Stimulated activated naive B cell treated with anti-CD40 and anti-IgM and Interleukin-4, amounts not matched to agents 10 μg/mL and 1 μg/mL and 100 μg/mL, for 72 hours (primary cell): ENCODE results near the gene PPM1G.
"Not testable (repeated sequence)": the region's sequence is repeated elsewhere in the genome, so short reads cannot be mapped to it uniquely, and the experiment has no call there.

Source experiments
- ATAC-seq, 2 donors: fragments of 150-1000 bp; cut with Tn5 transposase; replicated peaks; 2 replicates each; pipeline ENCODE4 v1.10.0; 2021; ENCODE audit warnings: moderate library complexity in 1 of 2
- DNase-seq: peaks from one replicate; pipeline ENCODE4 v3.0.0; 2021
- H3K27ac Mint-ChIP-seq: one replicate; pipeline ENCODE4 v1.8.0; 2022; ENCODE audit warnings: mild to moderate bottlenecking, mixed read lengths
- H3K27me3 Mint-ChIP-seq, 2 donors: one replicate each; pipeline ENCODE4 v1.8.0; 2022; ENCODE audit warnings: mixed read lengths in 2 of 2
- H3K36me3 Mint-ChIP-seq, 2 donors: one replicate each; pipeline ENCODE4 v1.8.0; 2022; ENCODE audit warnings: mixed read lengths in 2 of 2, mild to moderate bottlenecking in 1 of 2
- H3K4me1 Mint-ChIP-seq, 2 donors: one replicate each; pipeline ENCODE4 v1.8.0; 2022; ENCODE audit warnings: mixed read lengths in 2 of 2, mild to moderate bottlenecking in 1 of 2
- H3K4me3 Mint-ChIP-seq, 2 donors: one replicate each; pipeline ENCODE4 v1.8.0; 2022; ENCODE audit warnings: mild to moderate bottlenecking in 2 of 2, mixed read lengths in 2 of 2, moderate library complexity in 1 of 2
- H3K9me3 Mint-ChIP-seq, 2 donors: one replicate each; pipeline ENCODE4 v1.8.0; 2022; ENCODE audit warnings: mixed read lengths in 2 of 2, mild to moderate bottlenecking in 1 of 2

Gene PPM1G

GRCh38 chr2:27373567-27373966 lies 35.8 kb downstream of the PPM1G start:
- H3K27ac Mint-ChIP-seq, result peak overlapping the region; percentile 47
- no peaks in the 10 kb centered on the region for H3K27me3 Mint-ChIP-seq
- ATAC-seq (no peak), DNase-seq (no peak)
- H3K36me3 Mint-ChIP-seq, result peaks cover 52 to 78% of the 10 kb centered on the region in 2 donors
- peaks cover 49 to 67% of the 10 kb centered on the region in 2 donors for H3K4me1 Mint-ChIP-seq
- H3K4me3 Mint-ChIP-seq, result no peak overlapping the region
- no peaks in the 10 kb centered on the region for H3K9me3 Mint-ChIP-seq

GRCh38 chr2:27372937-27373336 lies 36.5 kb downstream of the PPM1G start:
- H3K9me3 Mint-ChIP-seq, result no peaks in the 10 kb centered on the region
- ATAC-seq, result no peak
- peaks cover 45 to 64% of the 10 kb centered on the region in 2 donors for H3K4me1 Mint-ChIP-seq
- peaks cover 51 to 79% of the 10 kb centered on the region in 2 donors for H3K36me3 Mint-ChIP-seq
- DNase-seq, result no peak
- H3K27ac Mint-ChIP-seq, result peak overlapping the region; percentile 100
- H3K4me3 Mint-ChIP-seq, result peak overlapping the region in 1 of 2 donors; percentile 87
- H3K27me3 Mint-ChIP-seq, result no peaks in the 10 kb centered on the region

GRCh38 chr2:27370816-27371620 lies 38.4 kb downstream of the PPM1G start:
- H3K9me3 Mint-ChIP-seq, result no peaks in the 10 kb centered on the region
- peak; percentile 48 to 50 for ATAC-seq
- H3K4me1 Mint-ChIP-seq, result peaks cover 33 to 61% of the 10 kb centered on the region in 2 donors
- no peaks in the 10 kb centered on the region for H3K27me3 Mint-ChIP-seq
- H3K4me3 Mint-ChIP-seq, result peak overlapping the region; percentile 87 to 92
- peak overlapping the region; percentile 100 for H3K27ac Mint-ChIP-seq
- DNase-seq, result peak; percentile 71
- H3K36me3 Mint-ChIP-seq, result peaks cover 37 to 76% of the 10 kb centered on the region in 2 donors

- H3K36me3 Mint-ChIP-seq, result peaks cover 34 to 71% of the 10 kb centered on the region in 2 donors
- H3K4me1 Mint-ChIP-seq, result peaks cover 31 to 61% of the 10 kb centered on the region in 2 donors
- peak; percentile 99 for DNase-seq
- peak; percentile 89 to 91 for ATAC-seq
- H3K27ac Mint-ChIP-seq, result peak within 1 kb of the TSS; percentile 100
- H3K4me3 Mint-ChIP-seq, result peak within 1 kb of the TSS; percentile 87 to 92
- no peaks in the 10 kb centered on the region for H3K27me3 Mint-ChIP-seq
- no peaks in the 10 kb centered on the region for H3K9me3 Mint-ChIP-seq
Observed at GRCh38 chr2:27370026-27370815, 39.2 kb downstream of the PPM1G start, which contains the start of the genes EIF2B4 and SNX17. EIF2B4 (minus strand) TSS chr2:27370338; CDS start chr2:27370314, 24 bp downstream. SNX17 (plus strand) TSS chr2:27370616; CDS start chr2:27370744, 128 bp downstream.

- peaks cover 33 to 66% of the 10 kb centered on the region in 2 donors for H3K36me3 Mint-ChIP-seq
- DNase-seq (no peak), ATAC-seq (no peak)
- H3K27ac Mint-ChIP-seq, result peak overlapping the region; percentile 97
- no peaks in the 10 kb centered on the region for H3K27me3 Mint-ChIP-seq
- peaks cover 28 to 59% of the 10 kb centered on the region in 2 donors for H3K4me1 Mint-ChIP-seq
- H3K9me3 Mint-ChIP-seq, result no peaks in the 10 kb centered on the region
- peak overlapping the region; percentile 87 to 92 for H3K4me3 Mint-ChIP-seq
Observed at GRCh38 chr2:27369471-27370025, 39.8 kb downstream of the PPM1G start.

GRCh38 chr2:27363933-27364332 lies 45.5 kb downstream of the PPM1G start:
- peak; percentile 20 to 21 for ATAC-seq
- H3K4me1 Mint-ChIP-seq, result peaks cover 9 to 31% of the 10 kb centered on the region in 2 donors

GRCh38 chr2:27362678-27363420 lies 46.5 kb downstream of the PPM1G start:
- ATAC-seq (no peak), DNase-seq (no peak)
- no peak overlapping the region for H3K4me3 Mint-ChIP-seq
- H3K4me1 Mint-ChIP-seq, result peaks cover 10 to 34% of the 10 kb centered on the region in 2 donors
- no peaks in the 10 kb centered on the region for H3K9me3 Mint-ChIP-seq
- no peak overlapping the region for H3K27ac Mint-ChIP-seq
- H3K27me3 Mint-ChIP-seq, result no peaks in the 10 kb centered on the region
- H3K36me3 Mint-ChIP-seq, result peaks cover 18 to 50% of the 10 kb centered on the region in 2 donors

More at GRCh38 chr2:27363933-27364332, 45.5 kb downstream of the PPM1G start:
- no peak for DNase-seq
- Mint-ChIP-seq H3K9me3 (no peaks in the 10 kb centered on the region), H3K27me3 (no peaks in the 10 kb centered on the region), H3K4me3 (no peak overlapping the region), H3K27ac (no peak overlapping the region), H3K36me3 (peaks cover 19 to 49% of the 10 kb centered on the region in 2 donors)

- H3K4me1 Mint-ChIP-seq, result peaks cover 26 to 45% of the 10 kb centered on the region in 2 donors
- H3K4me3 Mint-ChIP-seq, result peak within 1 kb of the TSS; percentile 99 to 100
- no peaks in the 10 kb centered on the region for H3K9me3 Mint-ChIP-seq
- DNase-seq (peak; percentile 91), ATAC-seq (peak; percentile 86 to 89)
- H3K27me3 Mint-ChIP-seq, result no peaks in the 10 kb centered on the region
- H3K27ac Mint-ChIP-seq, result peak within 1 kb of the TSS; percentile 98
- peaks cover 15 to 25% of the 10 kb centered on the region in 2 donors for H3K36me3 Mint-ChIP-seq
Observed at GRCh38 chr2:27356382-27357181, 52.8 kb downstream of the PPM1G start, which contains the start of gene GTF3C2. GTF3C2 (minus strand) TSS chr2:27356764; CDS start chr2:27343554, 13,210 bp downstream.

- Mint-ChIP-seq H3K9me3 (no peaks in the 10 kb centered on the region), H3K4me3 (peak overlapping the region; percentile 99 to 100), H3K27me3 (no peaks in the 10 kb centered on the region), H3K36me3 (peaks cover 15 to 24% of the 10 kb centered on the region in 2 donors), H3K27ac (peak overlapping the region; percentile 98), H3K4me1 (peaks cover 26 to 48% of the 10 kb centered on the region in 2 donors)
- ATAC-seq, result peak; percentile 48 to 49
- no peak for DNase-seq
Observed at GRCh38 chr2:27356056-27356381, 53.4 kb downstream of the PPM1G start.

- ATAC-seq, result no peak
- H3K4me3 Mint-ChIP-seq, result peak overlapping the region; percentile 28 to 29
- H3K27me3 Mint-ChIP-seq, result no peaks in the 10 kb centered on the region
- no peaks in the 10 kb centered on the region for H3K9me3 Mint-ChIP-seq
- peak overlapping the region; percentile 25 for H3K27ac Mint-ChIP-seq
- peaks cover 29 to 49% of the 10 kb centered on the region in 2 donors for H3K4me1 Mint-ChIP-seq
- peaks cover 15 to 23% of the 10 kb centered on the region in 2 donors for H3K36me3 Mint-ChIP-seq
- no peak for DNase-seq
Observed at GRCh38 chr2:27354597-27354927, 54.8 kb downstream of the PPM1G start.

- Mint-ChIP-seq H3K36me3 (peaks cover 17 to 27% of the 10 kb centered on the region in 2 donors), H3K9me3 (no peaks in the 10 kb centered on the region), H3K27me3 (no peaks in the 10 kb centered on the region), H3K4me1 (peaks cover 29 to 49% of the 10 kb centered on the region in 2 donors), H3K27ac (peak overlapping the region; percentile 25), H3K4me3 (peak overlapping the region; percentile 28 to 29)
- no peak for DNase-seq
- no peak for ATAC-seq
Observed at GRCh38 chr2:27353762-27354596, 55.4 kb downstream of the PPM1G start.

GRCh38 chr2:27353386-27353761 lies 56.0 kb downstream of the PPM1G start:
- DNase-seq, ATAC-seq, H3K27ac Mint-ChIP-seq, H3K9me3 Mint-ChIP-seq, H3K4me3 Mint-ChIP-seq, H3K27me3 Mint-ChIP-seq: not testable (repeated sequence)
- Mint-ChIP-seq H3K36me3 (peaks cover 15 to 23% of the 10 kb centered on the region in 2 donors), H3K4me1 (peaks cover 27 to 45% of the 10 kb centered on the region in 2 donors)
